WTC11 (cell line): Measurements from ENCODE around the gene ZC3H13. TPM values are rescaled to one million over a fixed set of nuclear protein-coding genes. Genes with fewer than 3 reads are reported as not detected.

Source experiments
- ATAC-seq: fragments of 200-7000 bp; cut with Tn5 transposase; 2 replicates; pipeline ENCODE4 v1.10.0; 2021; ENCODE audit warnings: mild to moderate bottlenecking, moderate library complexity
- CTCF ChIA-PET: fragments of 300-600 bp; sonication (Branson Sonifier 250); formaldehyde crosslinking; loops from one replicate; lab custom pipeline; 2021; ENCODE audit warnings: antibody characterized with exemption; lab: Charles Lee
- POLR2A ChIA-PET: fragments of 350-600 bp; sonication (Branson Sonifier 250); formaldehyde crosslinking; loops from one replicate; lab custom pipeline; 2021; ENCODE audit warnings: antibody characterized with exemption; lab: Charles Lee
- DNase-seq: peaks from one replicate; pipeline ENCODE4 v3.0.0; 2021; ENCODE audit warnings: low spot score
- H3K27ac Mint-ChIP-seq: 2 replicates; pipeline ENCODE4 v1.8.0; 2021; ENCODE audit warnings: mixed read lengths
- H3K27me3 Mint-ChIP-seq: 2 replicates; pipeline ENCODE4 v1.8.0; 2021; ENCODE audit warnings: low read depth, mild to moderate bottlenecking, moderate library complexity, mixed read lengths
- H3K36me3 Mint-ChIP-seq: 2 replicates; pipeline ENCODE4 v1.8.0; 2021; ENCODE audit warnings: mixed read lengths
- H3K4me1 Mint-ChIP-seq: 2 replicates; pipeline ENCODE4 v1.8.0; 2022; ENCODE audit warnings: mixed read lengths
- H3K4me3 Mint-ChIP-seq: 2 replicates; pipeline ENCODE4 v1.8.0; 2021; ENCODE audit warnings: mild to moderate bottlenecking, moderate library complexity, mixed read lengths
- H3K9me3 Mint-ChIP-seq: 2 replicates; pipeline ENCODE4 v1.8.0; 2021; ENCODE audit warnings: mixed read lengths
- ATF1 ChIP-seq: sonication (generic); formaldehyde crosslinking; IDR thresholded peaks from 2 replicates; pipeline ENCODE4 v1.8.1; 2023; ENCODE audit warnings: mild to moderate bottlenecking, moderate library complexity, missing genetic modification reagents
- EMX1 ChIP-seq: fragments of 250-450 bp; sonication (Bioruptor Pico); IDR thresholded peaks from 2 replicates; pipeline ENCODE4 v1.8.0; 2021; ENCODE audit warnings: mild to moderate bottlenecking
- GRHL2 ChIP-seq: fragments of 250-450 bp; sonication (Bioruptor Pico); IDR thresholded peaks from 2 replicates; pipeline ENCODE4 v1.8.0; 2022; ENCODE audit warnings: mild to moderate bottlenecking, moderate library complexity; ENCODE audit not compliant: insufficient replicate concordance, severe bottlenecking
- HMGA2 ChIP-seq: fragments of 250-450 bp; sonication (Bioruptor Pico); IDR thresholded peaks from 2 replicates; pipeline ENCODE4 v1.4.0; 2021; ENCODE audit warnings: mild to moderate bottlenecking, moderate library complexity
- NR2C2 ChIP-seq: sonication (generic); formaldehyde crosslinking; IDR thresholded peaks from 2 replicates; pipeline ENCODE4 v1.8.0; 2022; ENCODE audit warnings: mild to moderate bottlenecking, missing genetic modification reagents
- ZNF219 ChIP-seq: sonication (generic); formaldehyde crosslinking; IDR thresholded peaks from 2 replicates; pipeline ENCODE4 v1.8.0; 2023; ENCODE audit warnings: missing genetic modification reagents, mild to moderate bottlenecking, borderline replicate concordance
- ZNF416 ChIP-seq: fragments of 250-450 bp; sonication (Bioruptor Pico); IDR thresholded peaks from 2 replicates; pipeline ENCODE4 v1.9.0; 2021; ENCODE audit warnings: mild to moderate bottlenecking, inconsistent platforms
- ZNF423 ChIP-seq: fragments of 250-450 bp; sonication (Bioruptor Pico); IDR thresholded peaks from 2 replicates; pipeline ENCODE4 v2.1.2; 2022; ENCODE audit warnings: mild to moderate bottlenecking, moderate library complexity
- total RNA-seq: library from RNA; stranded (reverse); gene quantifications from 3 replicates; pipeline ENCODE4 v1.2.3, GENCODE V29; 2021
- TF ChIP-seq, protein P1 (sequence below): fragments of 250-450 bp; sonication (Bioruptor Pico); IDR thresholded peaks from 2 replicates; pipeline ENCODE4 v2.1.2; 2022; ENCODE audit warnings: mild to moderate bottlenecking, moderate library complexity
- TF ChIP-seq, protein P2 (sequence below): sonication (generic); formaldehyde crosslinking; IDR thresholded peaks from 2 replicates; pipeline ENCODE4 v1.8.0; 2023; ENCODE audit warnings: missing genetic modification reagents, mild to moderate bottlenecking, borderline replicate concordance
- TF ChIP-seq, protein P3 (sequence below): sonication (generic); formaldehyde crosslinking; IDR thresholded peaks from 2 replicates; pipeline ENCODE4 v1.8.0; 2022; ENCODE audit warnings: mild to moderate bottlenecking, missing genetic modification reagents
- TF ChIP-seq, protein P4 (sequence below): sonication (generic); formaldehyde crosslinking; IDR thresholded peaks from 2 replicates; pipeline ENCODE4 v1.8.1; 2023; ENCODE audit warnings: mild to moderate bottlenecking, missing genetic modification reagents
- TF ChIP-seq, protein P5 (sequence below): fragments of 250-450 bp; sonication (Bioruptor Pico); IDR thresholded peaks from 2 replicates; pipeline ENCODE4 v1.9.0; 2021; ENCODE audit warnings: mild to moderate bottlenecking, borderline replicate concordance

Gene ZC3H13
- total RNA-seq, 1 experiment from 2014 or later = 49.7 TPM

DNA sequence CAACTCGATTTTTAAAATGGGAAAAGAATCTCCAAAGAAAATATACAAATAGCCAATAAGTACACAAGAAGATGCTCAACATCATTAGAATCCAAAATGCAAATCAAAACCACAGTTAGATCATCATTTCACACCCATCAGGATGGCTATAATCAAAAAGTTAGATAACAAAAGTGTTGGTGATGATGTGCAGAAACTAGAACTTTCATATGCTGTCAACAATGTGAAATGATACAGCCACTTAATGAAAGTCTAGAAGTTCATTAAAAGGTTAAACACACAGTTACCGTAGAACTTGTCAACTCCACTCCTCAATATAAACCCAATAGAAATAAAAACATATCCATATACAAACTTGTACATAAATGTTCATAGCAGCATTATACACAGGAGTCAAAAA lies 11.8 kb downstream of the ZC3H13 start:
- Mint-ChIP-seq H3K4me3 (no peak overlapping the region), H3K36me3 (peaks cover 35% of the 10 kb centered on the region), H3K9me3 (no peaks in the 10 kb centered on the region), H3K27ac (no peak overlapping the region), H3K4me1 (no peaks in the 10 kb centered on the region), H3K27me3 (no peaks in the 10 kb centered on the region)
- TF ChIP-seq, protein P1, sequence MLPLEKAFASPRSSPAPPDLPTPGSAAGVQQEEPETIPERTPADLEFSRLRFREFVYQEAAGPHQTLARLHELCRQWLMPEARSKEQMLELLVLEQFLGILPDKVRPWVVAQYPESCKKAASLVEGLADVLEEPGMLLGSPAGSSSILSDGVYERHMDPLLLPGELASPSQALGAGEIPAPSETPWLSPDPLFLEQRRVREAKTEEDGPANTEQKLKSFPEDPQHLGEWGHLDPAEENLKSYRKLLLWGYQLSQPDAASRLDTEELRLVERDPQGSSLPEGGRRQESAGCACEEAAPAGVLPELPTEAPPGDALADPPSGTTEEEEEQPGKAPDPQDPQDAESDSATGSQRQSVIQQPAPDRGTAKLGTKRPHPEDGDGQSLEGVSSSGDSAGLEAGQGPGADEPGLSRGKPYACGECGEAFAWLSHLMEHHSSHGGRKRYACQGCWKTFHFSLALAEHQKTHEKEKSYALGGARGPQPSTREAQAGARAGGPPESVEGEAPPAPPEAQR = no peak
- TF ChIP-seq ATF1 (CRISPR knock-in tag) = no peak
- no peak for TF ChIP-seq HMGA2 (CRISPR knock-in tag)
- TF ChIP-seq GRHL2 (CRISPR knock-in tag) = no peak
- TF ChIP-seq EMX1 (CRISPR knock-in tag) = no peak
- TF ChIP-seq, protein P2, sequence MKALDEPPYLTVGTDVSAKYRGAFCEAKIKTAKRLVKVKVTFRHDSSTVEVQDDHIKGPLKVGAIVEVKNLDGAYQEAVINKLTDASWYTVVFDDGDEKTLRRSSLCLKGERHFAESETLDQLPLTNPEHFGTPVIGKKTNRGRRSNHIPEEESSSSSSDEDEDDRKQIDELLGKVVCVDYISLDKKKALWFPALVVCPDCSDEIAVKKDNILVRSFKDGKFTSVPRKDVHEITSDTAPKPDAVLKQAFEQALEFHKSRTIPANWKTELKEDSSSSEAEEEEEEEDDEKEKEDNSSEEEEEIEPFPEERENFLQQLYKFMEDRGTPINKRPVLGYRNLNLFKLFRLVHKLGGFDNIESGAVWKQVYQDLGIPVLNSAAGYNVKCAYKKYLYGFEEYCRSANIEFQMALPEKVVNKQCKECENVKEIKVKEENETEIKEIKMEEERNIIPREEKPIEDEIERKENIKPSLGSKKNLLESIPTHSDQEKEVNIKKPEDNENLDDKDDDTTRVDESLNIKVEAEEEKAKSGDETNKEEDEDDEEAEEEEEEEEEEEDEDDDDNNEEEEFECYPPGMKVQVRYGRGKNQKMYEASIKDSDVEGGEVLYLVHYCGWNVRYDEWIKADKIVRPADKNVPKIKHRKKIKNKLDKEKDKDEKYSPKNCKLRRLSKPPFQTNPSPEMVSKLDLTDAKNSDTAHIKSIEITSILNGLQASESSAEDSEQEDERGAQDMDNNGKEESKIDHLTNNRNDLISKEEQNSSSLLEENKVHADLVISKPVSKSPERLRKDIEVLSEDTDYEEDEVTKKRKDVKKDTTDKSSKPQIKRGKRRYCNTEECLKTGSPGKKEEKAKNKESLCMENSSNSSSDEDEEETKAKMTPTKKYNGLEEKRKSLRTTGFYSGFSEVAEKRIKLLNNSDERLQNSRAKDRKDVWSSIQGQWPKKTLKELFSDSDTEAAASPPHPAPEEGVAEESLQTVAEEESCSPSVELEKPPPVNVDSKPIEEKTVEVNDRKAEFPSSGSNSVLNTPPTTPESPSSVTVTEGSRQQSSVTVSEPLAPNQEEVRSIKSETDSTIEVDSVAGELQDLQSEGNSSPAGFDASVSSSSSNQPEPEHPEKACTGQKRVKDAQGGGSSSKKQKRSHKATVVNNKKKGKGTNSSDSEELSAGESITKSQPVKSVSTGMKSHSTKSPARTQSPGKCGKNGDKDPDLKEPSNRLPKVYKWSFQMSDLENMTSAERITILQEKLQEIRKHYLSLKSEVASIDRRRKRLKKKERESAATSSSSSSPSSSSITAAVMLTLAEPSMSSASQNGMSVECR (CRISPR knock-in tag) = no peak
- TF ChIP-seq, protein P3, sequence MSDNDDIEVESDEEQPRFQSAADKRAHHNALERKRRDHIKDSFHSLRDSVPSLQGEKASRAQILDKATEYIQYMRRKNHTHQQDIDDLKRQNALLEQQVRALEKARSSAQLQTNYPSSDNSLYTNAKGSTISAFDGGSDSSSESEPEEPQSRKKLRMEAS = no peak
- TF ChIP-seq, protein P4, sequence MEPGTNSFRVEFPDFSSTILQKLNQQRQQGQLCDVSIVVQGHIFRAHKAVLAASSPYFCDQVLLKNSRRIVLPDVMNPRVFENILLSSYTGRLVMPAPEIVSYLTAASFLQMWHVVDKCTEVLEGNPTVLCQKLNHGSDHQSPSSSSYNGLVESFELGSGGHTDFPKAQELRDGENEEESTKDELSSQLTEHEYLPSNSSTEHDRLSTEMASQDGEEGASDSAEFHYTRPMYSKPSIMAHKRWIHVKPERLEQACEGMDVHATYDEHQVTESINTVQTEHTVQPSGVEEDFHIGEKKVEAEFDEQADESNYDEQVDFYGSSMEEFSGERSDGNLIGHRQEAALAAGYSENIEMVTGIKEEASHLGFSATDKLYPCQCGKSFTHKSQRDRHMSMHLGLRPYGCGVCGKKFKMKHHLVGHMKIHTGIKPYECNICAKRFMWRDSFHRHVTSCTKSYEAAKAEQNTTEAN (CRISPR knock-in tag) = no peak
- no peak for TF ChIP-seq ZNF416 (CRISPR knock-in tag)
- TF ChIP-seq, protein P5, sequence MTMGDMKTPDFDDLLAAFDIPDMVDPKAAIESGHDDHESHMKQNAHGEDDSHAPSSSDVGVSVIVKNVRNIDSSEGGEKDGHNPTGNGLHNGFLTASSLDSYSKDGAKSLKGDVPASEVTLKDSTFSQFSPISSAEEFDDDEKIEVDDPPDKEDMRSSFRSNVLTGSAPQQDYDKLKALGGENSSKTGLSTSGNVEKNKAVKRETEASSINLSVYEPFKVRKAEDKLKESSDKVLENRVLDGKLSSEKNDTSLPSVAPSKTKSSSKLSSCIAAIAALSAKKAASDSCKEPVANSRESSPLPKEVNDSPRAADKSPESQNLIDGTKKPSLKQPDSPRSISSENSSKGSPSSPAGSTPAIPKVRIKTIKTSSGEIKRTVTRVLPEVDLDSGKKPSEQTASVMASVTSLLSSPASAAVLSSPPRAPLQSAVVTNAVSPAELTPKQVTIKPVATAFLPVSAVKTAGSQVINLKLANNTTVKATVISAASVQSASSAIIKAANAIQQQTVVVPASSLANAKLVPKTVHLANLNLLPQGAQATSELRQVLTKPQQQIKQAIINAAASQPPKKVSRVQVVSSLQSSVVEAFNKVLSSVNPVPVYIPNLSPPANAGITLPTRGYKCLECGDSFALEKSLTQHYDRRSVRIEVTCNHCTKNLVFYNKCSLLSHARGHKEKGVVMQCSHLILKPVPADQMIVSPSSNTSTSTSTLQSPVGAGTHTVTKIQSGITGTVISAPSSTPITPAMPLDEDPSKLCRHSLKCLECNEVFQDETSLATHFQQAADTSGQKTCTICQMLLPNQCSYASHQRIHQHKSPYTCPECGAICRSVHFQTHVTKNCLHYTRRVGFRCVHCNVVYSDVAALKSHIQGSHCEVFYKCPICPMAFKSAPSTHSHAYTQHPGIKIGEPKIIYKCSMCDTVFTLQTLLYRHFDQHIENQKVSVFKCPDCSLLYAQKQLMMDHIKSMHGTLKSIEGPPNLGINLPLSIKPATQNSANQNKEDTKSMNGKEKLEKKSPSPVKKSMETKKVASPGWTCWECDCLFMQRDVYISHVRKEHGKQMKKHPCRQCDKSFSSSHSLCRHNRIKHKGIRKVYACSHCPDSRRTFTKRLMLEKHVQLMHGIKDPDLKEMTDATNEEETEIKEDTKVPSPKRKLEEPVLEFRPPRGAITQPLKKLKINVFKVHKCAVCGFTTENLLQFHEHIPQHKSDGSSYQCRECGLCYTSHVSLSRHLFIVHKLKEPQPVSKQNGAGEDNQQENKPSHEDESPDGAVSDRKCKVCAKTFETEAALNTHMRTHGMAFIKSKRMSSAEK (CRISPR knock-in tag) = no peak
- TF ChIP-seq ZNF219 (CRISPR knock-in tag) = no peak
- DNase-seq = no peak
- no peak for ATAC-seq
- ChIA-PET POLR2A (no interaction called here), CTCF (no interaction called here)

DNA sequence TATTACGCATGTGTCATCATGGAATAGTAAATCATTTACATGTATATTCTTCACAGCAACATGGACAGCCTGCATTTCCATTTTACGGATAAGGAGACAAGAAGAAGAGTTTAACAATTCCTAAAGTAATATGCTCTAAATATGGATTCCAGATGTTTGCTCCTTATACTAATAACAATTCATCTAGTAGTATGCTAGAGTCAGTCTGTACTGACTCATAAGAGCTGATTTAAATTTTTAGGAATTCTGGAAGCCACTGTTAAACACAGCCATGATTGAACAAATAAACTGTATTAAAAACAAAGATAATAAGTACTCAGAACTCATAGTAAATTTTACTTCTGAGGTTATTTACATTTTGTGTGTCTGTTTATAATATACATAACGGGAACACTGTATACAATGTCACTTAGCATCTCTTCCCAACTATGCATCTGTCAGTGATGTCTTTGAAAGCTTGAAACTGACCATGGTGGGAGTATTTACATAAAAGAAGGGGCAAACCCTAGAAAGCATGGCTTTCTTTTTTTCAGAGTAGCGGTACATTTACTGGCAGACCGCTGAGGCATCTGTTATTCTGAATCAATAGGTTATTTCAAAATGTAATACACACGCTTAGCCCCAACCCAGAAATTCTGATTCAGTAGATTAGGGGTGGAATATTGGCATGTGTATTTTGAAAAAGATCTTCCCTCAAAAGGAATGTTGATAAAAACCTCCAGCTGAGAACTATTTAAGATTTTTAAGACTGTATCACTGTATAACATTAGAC lies 12.9 kb downstream of the ZC3H13 start:
- Mint-ChIP-seq H3K4me1 (no peaks in the 10 kb centered on the region), H3K9me3 (no peaks in the 10 kb centered on the region), H3K4me3 (no peak overlapping the region), H3K27ac (no peak overlapping the region), H3K36me3 (peaks cover 35% of the 10 kb centered on the region), H3K27me3 (no peaks in the 10 kb centered on the region)
- ATAC-seq (no peak), DNase-seq (no peak)
- ChIA-PET POLR2A (no interaction called here), CTCF (no interaction called here)
- TF ChIP-seq ZNF423 (CRISPR knock-in tag) (no peak), NR2C2 (CRISPR knock-in tag) (no peak)
